Right renal pelvis (tissue), 4 donors: ENCODE results near the gene ACP1. TPM values are rescaled to one million over a fixed set of nuclear protein-coding genes. Genes with fewer than 3 reads are reported as not detected.

ENCODE experiments used
- DNase-seq, 4 donors: peaks; one replicate each; pipeline ENCODE4 v3.0.0-alpha.2; 2013; ENCODE audit warnings: low read depth in 4 of 4, low spot score in 3 of 4, missing footprints in 1 of 4
- polyA plus RNA-seq, 4 donors: library from polyadenylated mRNA; unstranded; fragments of 120-200 nt; gene quantifications; one replicate each; pipeline ENCODE4 v1.2.1, GENCODE V29; 2013; ENCODE audit not compliant: insufficient read length in 4 of 4

ACP1 gene
- polyA plus RNA-seq, 4 donors = 151 to 166 (median 159) TPM

GRCh38 chr2:254241-254640 is 10.5 kb upstream of the ACP1 start:
- no peak for DNase-seq

- DNase-seq = no peak
These were observed 9.6 kb upstream of the ACP1 start for GRCh38 chr2:255195-255594.

- DNase-seq = no peak
These were observed 8.7 kb upstream of the ACP1 start for GRCh38 chr2:256094-256493.

GRCh38 chr2:257429-257828 is 7.3 kb upstream of the ACP1 start:
- no peak for DNase-seq

GRCh38 chr2:257842-258241 is 6.9 kb upstream of the ACP1 start:
- DNase-seq = no peak

- no peak for DNase-seq
These were observed 5.8 kb upstream of the ACP1 start for GRCh38 chr2:258933-259332.

- no peak for DNase-seq
These were observed 4.9 kb upstream of the ACP1 start for GRCh38 chr2:259789-260331.

GRCh38 chr2:260507-261161 is 4.1 kb upstream of the ACP1 start:
- DNase-seq = no peak

- DNase-seq = no peak
These were observed 2.6 kb upstream of the ACP1 start for GRCh38 chr2:262117-262516.

- no peak for DNase-seq
These were observed 1.6 kb upstream of the ACP1 start for GRCh38 chr2:263022-263738.

GRCh38 chr2:263774-264492 is 814 bp upstream of the ACP1 start, which contains the start of gene SH3YL1:
Gene SH3YL1, minus strand, starts transcription at chr2:264032. Its CDS starts 48 bp downstream, at chr2:263984.
- no peak for DNase-seq

- DNase-seq = no peak
These were observed 3.6 kb downstream of the ACP1 start for GRCh38 chr2:268323-268722.

GRCh38 chr2:269356-270030 is 4.7 kb downstream of the ACP1 start:
- no peak for DNase-seq

GRCh38 chr2:270861-271260 is 6.1 kb downstream of the ACP1 start:
- DNase-seq = no peak

- DNase-seq = no peak
These were observed 7.2 kb downstream of the ACP1 start for GRCh38 chr2:271917-272316.

GRCh38 chr2:273333-273732 is 8.6 kb downstream of the ACP1 start:
- DNase-seq = no peak

- DNase-seq = no peak
These were observed 9.8 kb downstream of the ACP1 start for GRCh38 chr2:274503-274902.

- DNase-seq = no peak
These were observed 10.7 kb downstream of the ACP1 start for GRCh38 chr2:275466-275865.

GRCh38 chr2:278312-278926 is 13.7 kb downstream of the ACP1 start:
- no peak for DNase-seq

GRCh38 chr2:278927-279320 is 14.2 kb downstream of the ACP1 start:
- no peak for DNase-seq
